GM12872 (cell line): ENCODE results near the gene LIPN.

Experiments used
- CTCF ChIP-seq: IDR thresholded peaks from 3 replicates; pipeline ENCODE4 v1.5.1; 2011; ENCODE audit warnings: low read depth, mild to moderate bottlenecking, low read length, moderate library complexity; ENCODE audit not compliant: insufficient read depth

The LIPN gene

GRCh38 chr10:88762906-88763305 is 3.1 kb downstream of the LIPN start:
- no peak for TF ChIP-seq CTCF

GRCh38 chr10:88763441-88763840 is 3.6 kb downstream of the LIPN start:
- no peak for TF ChIP-seq CTCF

GRCh38 chr10:88764110-88764509 is 4.3 kb downstream of the LIPN start:
- TF ChIP-seq CTCF: no peak

GRCh38 chr10:88765816-88766215 is 6.0 kb downstream of the LIPN start:
- TF ChIP-seq CTCF: no peak

- TF ChIP-seq CTCF: no peak
Observed at GRCh38 chr10:88769384-88769783, 9.6 kb downstream of the LIPN start.

- TF ChIP-seq CTCF: no peak
Observed at GRCh38 chr10:88781206-88781605, 21.4 kb downstream of the LIPN start.

- TF ChIP-seq CTCF: no peak
Observed at GRCh38 chr10:88782222-88782621, 22.4 kb downstream of the LIPN start.

GRCh38 chr10:88783724-88784123 is 23.9 kb downstream of the LIPN start:
- TF ChIP-seq CTCF: no peak
